SU-DHL-6 (cell line): ENCODE results near the gene NID1.

Experiments
- EZH2phosphoT487 ChIP-seq: fragments of 200-600 bp; sonication (generic), shearing (Covaris generic); conservative IDR thresholded peaks from 2 replicates; pipeline ENCODE4 v1.6.1; 2018; ENCODE audit warnings: mild to moderate bottlenecking, antibody characterized with exemption, low read length, moderate library complexity, mixed read lengths
- TF ChIP-seq, protein P1 (sequence below): fragments of 200-600 bp; sonication (generic); IDR thresholded peaks from one replicate; pipeline ENCODE4 v1.5.1; 2017; ENCODE audit warnings: antibody characterized with exemption, mild to moderate bottlenecking, low read length, moderate library complexity; ENCODE audit not compliant: insufficient read depth, poor library complexity, severe bottlenecking

DNA sequence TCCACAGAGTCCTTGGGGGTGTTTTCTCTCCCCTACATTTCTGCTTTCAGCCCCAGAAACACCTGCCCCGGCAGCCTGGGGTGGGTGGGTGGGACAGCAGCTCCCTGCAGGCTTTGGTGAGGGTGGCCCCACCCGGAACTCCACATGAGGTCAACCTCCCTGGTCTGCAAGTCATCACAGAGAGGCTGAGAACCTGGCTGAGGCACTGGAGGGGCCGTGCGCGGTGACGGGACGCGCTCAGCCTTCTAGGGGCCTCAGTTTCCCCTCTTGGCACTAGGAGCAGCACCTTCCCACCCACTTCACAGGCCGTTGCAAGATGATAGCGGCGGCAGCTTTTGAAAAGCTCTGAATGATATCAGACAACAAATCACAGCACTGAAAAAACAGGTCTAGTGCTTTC lies 37.7 kb upstream of the NID1 start:
- TF ChIP-seq, protein P1, sequence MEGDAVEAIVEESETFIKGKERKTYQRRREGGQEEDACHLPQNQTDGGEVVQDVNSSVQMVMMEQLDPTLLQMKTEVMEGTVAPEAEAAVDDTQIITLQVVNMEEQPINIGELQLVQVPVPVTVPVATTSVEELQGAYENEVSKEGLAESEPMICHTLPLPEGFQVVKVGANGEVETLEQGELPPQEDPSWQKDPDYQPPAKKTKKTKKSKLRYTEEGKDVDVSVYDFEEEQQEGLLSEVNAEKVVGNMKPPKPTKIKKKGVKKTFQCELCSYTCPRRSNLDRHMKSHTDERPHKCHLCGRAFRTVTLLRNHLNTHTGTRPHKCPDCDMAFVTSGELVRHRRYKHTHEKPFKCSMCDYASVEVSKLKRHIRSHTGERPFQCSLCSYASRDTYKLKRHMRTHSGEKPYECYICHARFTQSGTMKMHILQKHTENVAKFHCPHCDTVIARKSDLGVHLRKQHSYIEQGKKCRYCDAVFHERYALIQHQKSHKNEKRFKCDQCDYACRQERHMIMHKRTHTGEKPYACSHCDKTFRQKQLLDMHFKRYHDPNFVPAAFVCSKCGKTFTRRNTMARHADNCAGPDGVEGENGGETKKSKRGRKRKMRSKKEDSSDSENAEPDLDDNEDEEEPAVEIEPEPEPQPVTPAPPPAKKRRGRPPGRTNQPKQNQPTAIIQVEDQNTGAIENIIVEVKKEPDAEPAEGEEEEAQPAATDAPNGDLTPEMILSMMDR, result no peak
- TF ChIP-seq EZH2phosphoT487, result no peak
